ENCODE data around the gene RANBP10.

DNA sequence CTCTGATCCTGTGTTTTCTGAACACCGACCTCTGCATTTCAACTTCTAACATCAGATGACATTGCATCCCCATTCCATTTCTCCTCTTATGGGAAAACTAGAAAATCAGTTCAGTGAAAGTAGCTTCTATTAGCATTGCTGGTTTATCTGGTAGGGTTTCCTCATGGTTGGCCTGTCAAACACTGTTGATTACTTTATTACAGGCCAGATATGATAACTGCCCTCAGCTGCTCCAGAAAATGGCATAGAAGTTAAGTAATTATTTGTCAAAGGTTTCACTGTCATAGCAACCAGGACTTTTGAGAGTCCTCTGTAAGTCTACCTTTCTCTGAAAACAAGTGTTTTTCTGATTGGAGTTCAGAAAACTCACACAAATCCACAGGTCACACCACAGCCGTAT is 90.3 kb downstream of the RANBP10 start:
- TF ChIP-seq, protein P1, sequence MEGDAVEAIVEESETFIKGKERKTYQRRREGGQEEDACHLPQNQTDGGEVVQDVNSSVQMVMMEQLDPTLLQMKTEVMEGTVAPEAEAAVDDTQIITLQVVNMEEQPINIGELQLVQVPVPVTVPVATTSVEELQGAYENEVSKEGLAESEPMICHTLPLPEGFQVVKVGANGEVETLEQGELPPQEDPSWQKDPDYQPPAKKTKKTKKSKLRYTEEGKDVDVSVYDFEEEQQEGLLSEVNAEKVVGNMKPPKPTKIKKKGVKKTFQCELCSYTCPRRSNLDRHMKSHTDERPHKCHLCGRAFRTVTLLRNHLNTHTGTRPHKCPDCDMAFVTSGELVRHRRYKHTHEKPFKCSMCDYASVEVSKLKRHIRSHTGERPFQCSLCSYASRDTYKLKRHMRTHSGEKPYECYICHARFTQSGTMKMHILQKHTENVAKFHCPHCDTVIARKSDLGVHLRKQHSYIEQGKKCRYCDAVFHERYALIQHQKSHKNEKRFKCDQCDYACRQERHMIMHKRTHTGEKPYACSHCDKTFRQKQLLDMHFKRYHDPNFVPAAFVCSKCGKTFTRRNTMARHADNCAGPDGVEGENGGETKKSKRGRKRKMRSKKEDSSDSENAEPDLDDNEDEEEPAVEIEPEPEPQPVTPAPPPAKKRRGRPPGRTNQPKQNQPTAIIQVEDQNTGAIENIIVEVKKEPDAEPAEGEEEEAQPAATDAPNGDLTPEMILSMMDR (conservative IDR thresholded peaks at IDR 0.05 in 1 of 2, IDR thresholded peaks at IDR 0.05 in 1 of 2; ENCODE audit: extremely low read depth in 1 of 2, insufficient read depth in 1 of 2, low read depth in 1 of 2, low read length in 2 of 2) = no peak
- no peak for TF ChIP-seq EZH2 (IDR thresholded peaks at IDR 0.05; ENCODE audit: borderline replicate concordance, low read length)
